OCI-LY7 (cell line): Measurements from ENCODE around the gene NDUFS6. TPM values are rescaled to one million over a fixed set of nuclear protein-coding genes. Genes with fewer than 3 reads are reported as not detected.

Experiments
- BruUV-seq: library from RNA; stranded (reverse); fragments of 400-500 nt; replicated peaks from 2 replicates; lab custom pipeline; 2021; lab: Mats Ljungman, UMichigan
- CTCF ChIA-PET: fragments of 300-600 bp; sonication (Branson Sonifier 250); formaldehyde crosslinking; loops from one replicate; lab custom pipeline; 2022; ENCODE audit warnings: antibody characterized with exemption; ENCODE audit not compliant: unreplicated experiment; lab: Charles Lee
- POLR2A ChIA-PET: fragments of 300-600 bp; sonication (Branson Sonifier 250); formaldehyde crosslinking; loops from one replicate; lab custom pipeline; 2022; ENCODE audit warnings: antibody characterized with exemption; lab: Charles Lee
- DNase-seq: peaks from one replicate; pipeline ENCODE4 v3.0.0-alpha.2; 2015; ENCODE audit warnings: low spot score
- H2AFZ ChIP-seq: fragments of 200-600 bp; sonication (generic), shearing (Covaris generic); 2 replicates; pipeline ENCODE4 v1.6.1; 2014; ENCODE audit warnings: mild to moderate bottlenecking, antibody characterized with exemption, low read length, moderate library complexity
- H3K27ac ChIP-seq: fragments of 200-600 bp; sonication (generic); 2 replicates; pipeline ENCODE4 v1.5.1; 2014; ENCODE audit warnings: mixed run types, low read depth, mild to moderate bottlenecking, moderate library complexity, low read length, inconsistent platforms; ENCODE audit not compliant: poor library complexity, severe bottlenecking
- H3K36me3 ChIP-seq: fragments of 200-600 bp; sonication (generic); 2 replicates; pipeline ENCODE4 v1.6.1; 2014; ENCODE audit warnings: mild to moderate bottlenecking, antibody characterized with exemption, low read length, moderate library complexity, mixed read lengths; ENCODE audit not compliant: insufficient read depth
- H3K4me1 ChIP-seq: fragments of 200-600 bp; sonication (generic); 2 replicates; pipeline ENCODE4 v1.5.1; 2014; ENCODE audit warnings: mild to moderate bottlenecking, low read length; ENCODE audit not compliant: insufficient read depth, poor library complexity, severe bottlenecking
- H3K4me2 ChIP-seq: fragments of 200-600 bp; sonication (generic); 2 replicates; pipeline ENCODE4 v1.6.1; 2014; ENCODE audit warnings: mild to moderate bottlenecking, low read length
- H3K4me3 ChIP-seq: fragments of 200-600 bp; sonication (generic); 2 replicates; pipeline ENCODE4 v1.5.1; 2014; ENCODE audit warnings: mild to moderate bottlenecking, low read depth, low read length; ENCODE audit not compliant: poor library complexity, severe bottlenecking
- H3K79me2 ChIP-seq: fragments of 200-600 bp; sonication (generic); 2 replicates; pipeline ENCODE4 v1.6.1; 2016; ENCODE audit warnings: low read depth, mild to moderate bottlenecking, low read length, moderate library complexity, mixed read lengths; ENCODE audit not compliant: insufficient read depth
- H3K9me2 ChIP-seq: fragments of 200-600 bp; sonication (generic); 2 replicates; pipeline ENCODE4 v1.6.1; 2016; ENCODE audit warnings: mild to moderate bottlenecking, low read length, mixed read lengths; ENCODE audit not compliant: insufficient read depth
- H3K9me3 ChIP-seq: fragments of 200-600 bp; sonication (generic); 2 replicates; pipeline ENCODE4 v1.6.1; 2014; ENCODE audit warnings: mild to moderate bottlenecking, mixed run types, low read length, mixed read lengths
- H4K20me1 ChIP-seq: fragments of 200-600 bp; sonication (generic); 2 replicates; pipeline ENCODE4 v1.6.1; 2014; ENCODE audit warnings: mild to moderate bottlenecking, antibody characterized with exemption, low read length, moderate library complexity, mixed read lengths; ENCODE audit not compliant: insufficient read depth
- CTCF ChIP-seq: fragments of 200-600 bp; sonication (generic); conservative IDR thresholded peaks from 2 replicates; pipeline ENCODE4 v1.5.1; 2014; ENCODE audit warnings: mild to moderate bottlenecking, antibody characterized with exemption, low read length, moderate library complexity, mixed read lengths
- EZH2phosphoT487 ChIP-seq: fragments of 200-600 bp; sonication (generic); IDR thresholded peaks from 2 replicates; pipeline ENCODE4 v1.6.1; 2018; ENCODE audit warnings: low read depth, borderline replicate concordance, mild to moderate bottlenecking, mixed run types, antibody characterized with exemption, low read length, moderate library complexity, mixed read lengths
- intact Hi-C: fragments of 100-400 bp; cut with micrococcal nuclease; formaldehyde crosslinking; loops from one replicate; pipeline ENCODE4 v1.10.0; 2022; ENCODE audit not compliant: unreplicated experiment
- total RNA-seq, 2 experiments: library from RNA; depleted of rRNA in 1 of 2; stranded (reverse); fragments of >200 nt in 1 of 2; shearing (Covaris generic) in 1 of 2; gene quantifications; 2 replicates each; pipeline ENCODE4 v1.2.3, GENCODE V29; 2014 to 2022

Gene NDUFS6
- total RNA-seq, 2 experiments from 2014 or later: 41.5 to 58.7 TPM

GRCh38 chr5:1776831-1777230 is 24.4 kb upstream of the NDUFS6 start:
- no peak for TF ChIP-seq CTCF
- no peak for TF ChIP-seq EZH2phosphoT487
- H3K79me2 ChIP-seq: no peaks in the 10 kb centered on the region
- no TSS peak for BruUV-seq
- ChIA-PET POLR2A (no interaction called here), CTCF (no interaction called here)
- H2AFZ ChIP-seq: no peak overlapping the region
- H3K4me1 ChIP-seq: peaks cover 11% of the 10 kb centered on the region
- no peaks in the 10 kb centered on the region for H4K20me1 ChIP-seq
- H3K9me2 ChIP-seq: no peaks in the 10 kb centered on the region
- intact Hi-C loops: no loop called here
- DNase-seq: no peak
- H3K4me3 ChIP-seq: no peak overlapping the region
- H3K9me3 ChIP-seq: no peaks in the 10 kb centered on the region
- no peak overlapping the region for H3K27ac ChIP-seq
- H3K4me2 ChIP-seq: no peak overlapping the region
- no peaks in the 10 kb centered on the region for H3K36me3 ChIP-seq

- Histone ChIP-seq H3K4me1 (peaks cover 12% of the 10 kb centered on the region), H3K36me3 (no peaks in the 10 kb centered on the region), H3K4me3 (no peak overlapping the region), H3K4me2 (no peak overlapping the region), H3K9me3 (no peaks in the 10 kb centered on the region), H4K20me1 (no peaks in the 10 kb centered on the region), H3K9me2 (no peaks in the 10 kb centered on the region), H2AFZ (no peak overlapping the region), H3K79me2 (no peaks in the 10 kb centered on the region), H3K27ac (no peak overlapping the region)
- ChIA-PET CTCF (no interaction called here), POLR2A (no interaction called here)
- no peak for DNase-seq
- TF ChIP-seq CTCF: no peak
- TF ChIP-seq EZH2phosphoT487: no peak
- BruUV-seq: no TSS peak
- intact Hi-C loops: no loop called here
Observed at GRCh38 chr5:1777281-1778137, 23.7 kb upstream of the NDUFS6 start.
